Activated naive CD4-positive, alpha-beta T cell treated with anti-CD3 and anti-CD28 coated beads, Interleukin-2, amount 50 U/mL, for 72 hours (primary cell): ENCODE data around the gene ATG2B. TPM values are rescaled to one million over a fixed set of nuclear protein-coding genes. Genes with fewer than 3 reads are reported as not detected.

Source experiments
- ATAC-seq, 2 donors: fragments of 150-1000 bp; cut with Tn5 transposase; 2 replicates each; pipeline ENCODE4 v1.10.0; 2021; ENCODE audit warnings: mild to moderate bottlenecking in 2 of 2, moderate library complexity in 2 of 2
- DNase-seq, 2 donors: peaks; one replicate each; pipeline ENCODE4 v3.0.0; 2021 to 2022; ENCODE audit warnings: low spot score in 2 of 2
- H3K27ac Mint-ChIP-seq, 2 donors: one replicate each; pipeline ENCODE4 v1.8.0; 2022; ENCODE audit warnings: mild to moderate bottlenecking in 2 of 2, mixed read lengths in 2 of 2
- H3K36me3 Mint-ChIP-seq, 2 donors: one replicate each; pipeline ENCODE4 v1.8.0; 2022; ENCODE audit warnings: mixed read lengths in 2 of 2
- H3K9me3 Mint-ChIP-seq, 2 donors: one replicate each; pipeline ENCODE4 v1.8.0; 2022; ENCODE audit warnings: mixed read lengths in 2 of 2
- total RNA-seq, 2 donors: library from RNA; stranded (reverse); gene quantifications; one replicate each; pipeline ENCODE4 v1.2.3, GENCODE V29; 2022

ATG2B gene, protein sequence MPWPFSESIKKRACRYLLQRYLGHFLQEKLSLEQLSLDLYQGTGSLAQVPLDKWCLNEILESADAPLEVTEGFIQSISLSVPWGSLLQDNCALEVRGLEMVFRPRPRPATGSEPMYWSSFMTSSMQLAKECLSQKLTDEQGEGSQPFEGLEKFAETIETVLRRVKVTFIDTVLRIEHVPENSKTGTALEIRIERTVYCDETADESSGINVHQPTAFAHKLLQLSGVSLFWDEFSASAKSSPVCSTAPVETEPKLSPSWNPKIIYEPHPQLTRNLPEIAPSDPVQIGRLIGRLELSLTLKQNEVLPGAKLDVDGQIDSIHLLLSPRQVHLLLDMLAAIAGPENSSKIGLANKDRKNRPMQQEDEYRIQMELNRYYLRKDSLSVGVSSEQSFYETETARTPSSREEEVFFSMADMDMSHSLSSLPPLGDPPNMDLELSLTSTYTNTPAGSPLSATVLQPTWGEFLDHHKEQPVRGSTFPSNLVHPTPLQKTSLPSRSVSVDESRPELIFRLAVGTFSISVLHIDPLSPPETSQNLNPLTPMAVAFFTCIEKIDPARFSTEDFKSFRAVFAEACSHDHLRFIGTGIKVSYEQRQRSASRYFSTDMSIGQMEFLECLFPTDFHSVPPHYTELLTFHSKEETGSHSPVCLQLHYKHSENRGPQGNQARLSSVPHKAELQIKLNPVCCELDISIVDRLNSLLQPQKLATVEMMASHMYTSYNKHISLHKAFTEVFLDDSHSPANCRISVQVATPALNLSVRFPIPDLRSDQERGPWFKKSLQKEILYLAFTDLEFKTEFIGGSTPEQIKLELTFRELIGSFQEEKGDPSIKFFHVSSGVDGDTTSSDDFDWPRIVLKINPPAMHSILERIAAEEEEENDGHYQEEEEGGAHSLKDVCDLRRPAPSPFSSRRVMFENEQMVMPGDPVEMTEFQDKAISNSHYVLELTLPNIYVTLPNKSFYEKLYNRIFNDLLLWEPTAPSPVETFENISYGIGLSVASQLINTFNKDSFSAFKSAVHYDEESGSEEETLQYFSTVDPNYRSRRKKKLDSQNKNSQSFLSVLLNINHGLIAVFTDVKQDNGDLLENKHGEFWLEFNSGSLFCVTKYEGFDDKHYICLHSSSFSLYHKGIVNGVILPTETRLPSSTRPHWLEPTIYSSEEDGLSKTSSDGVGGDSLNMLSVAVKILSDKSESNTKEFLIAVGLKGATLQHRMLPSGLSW (N-terminal part only)
- total RNA-seq: 10 to 100 TPM; 21.2 to 23.3 TPM

DNA sequence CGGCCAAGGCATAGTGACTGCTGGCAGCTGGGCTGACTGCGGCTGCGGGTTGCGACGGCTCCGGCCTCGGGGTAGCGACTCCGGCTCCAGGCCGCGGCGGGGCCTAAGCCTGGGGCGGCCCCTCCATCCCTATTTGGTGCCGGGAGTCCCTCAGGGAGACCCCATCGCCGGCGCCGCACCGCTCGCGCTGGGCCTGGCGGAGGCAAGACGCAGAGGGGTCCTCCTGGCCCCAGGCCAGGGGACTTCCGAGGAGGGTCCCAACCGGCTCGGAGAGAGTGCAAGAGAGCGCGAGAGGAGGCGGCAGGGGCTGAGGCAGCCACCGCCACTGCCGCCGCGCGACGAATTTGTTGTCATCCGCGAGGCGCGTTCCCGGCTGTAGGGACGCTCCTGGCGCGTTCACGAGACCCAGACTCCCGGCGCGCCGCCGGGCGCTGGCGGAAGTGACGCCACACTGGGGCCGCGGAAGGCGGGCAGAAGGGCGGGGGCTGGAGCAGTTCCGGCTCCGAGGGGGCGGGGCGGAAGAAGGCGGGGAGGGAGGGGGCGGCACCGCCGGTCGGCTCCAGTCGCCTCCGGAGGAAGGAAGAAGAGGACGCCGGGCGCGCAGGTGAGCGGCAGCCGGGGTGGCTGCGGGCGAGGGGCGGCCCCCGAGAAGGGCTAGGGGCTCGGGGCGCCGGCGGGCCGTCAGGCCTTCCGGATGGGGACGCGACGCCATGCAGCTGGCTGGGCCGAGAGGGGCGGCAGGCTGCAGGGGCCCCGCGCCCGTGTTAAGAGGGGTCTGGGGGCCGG, at the start of gene ATG2B, which contains the start of gene GSKIP:
TSS of gene ATG2B (minus strand) at position 377 of the 786 bp plus-strand sequence. CDS start at position 12, 365 bp downstream.
TSS of gene GSKIP (plus strand) at position 562 of the 786 bp plus-strand sequence. CDS start 18,722 bp downstream, outside the sequence.
- H3K27ac Mint-ChIP-seq: peak within 1 kb of the TSS; percentile 93 to 96
- H3K9me3 Mint-ChIP-seq: no peaks in the 10 kb centered on the region
- peaks cover 9 to 23% of the 10 kb centered on the region in 2 donors for H3K36me3 Mint-ChIP-seq
- ATAC-seq (peak; percentile 85), DNase-seq (peak; percentile 97)

DNA sequence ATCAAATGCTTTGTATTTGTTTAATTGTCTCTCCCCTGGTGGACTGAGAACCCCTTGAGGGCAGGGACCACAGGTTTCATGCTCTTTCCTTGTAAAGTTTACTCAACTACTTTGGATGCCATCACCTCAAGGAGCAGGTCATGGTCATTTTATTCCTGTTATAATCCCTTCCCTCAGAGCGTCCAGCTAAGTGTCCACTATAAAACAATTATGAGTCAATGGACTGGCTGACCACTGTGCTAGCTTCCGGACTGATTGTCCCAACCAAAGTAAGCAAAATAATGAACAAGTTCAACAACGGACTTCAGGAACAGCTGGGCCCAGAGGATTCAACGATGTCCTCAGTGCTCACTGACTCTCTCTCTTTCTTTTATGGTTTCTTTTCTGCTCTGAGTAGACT, 47.0 kb upstream of the ATG2B start:
- ATAC-seq (no peak), DNase-seq (no peak)
- Mint-ChIP-seq H3K9me3 (no peaks in the 10 kb centered on the region), H3K36me3 (no peaks in the 10 kb centered on the region), H3K27ac (no peak overlapping the region)

GRCh38 chr14:96409701-96410100, 46.6 kb upstream of the ATG2B start:
- DNase-seq (no peak), ATAC-seq (no peak)
- no peaks in the 10 kb centered on the region for H3K36me3 Mint-ChIP-seq
- no peaks in the 10 kb centered on the region for H3K9me3 Mint-ChIP-seq
- no peak overlapping the region for H3K27ac Mint-ChIP-seq

GRCh38 chr14:96408608-96409007, 45.5 kb upstream of the ATG2B start:
- DNase-seq (no peak), ATAC-seq (no peak)
- Mint-ChIP-seq H3K36me3 (no peaks in the 10 kb centered on the region), H3K9me3 (no peaks in the 10 kb centered on the region), H3K27ac (peak overlapping the region in 1 of 2 donors; percentile 56)

GRCh38 chr14:96407935-96408570, 44.9 kb upstream of the ATG2B start:
- DNase-seq (no peak), ATAC-seq (no peak)
- Mint-ChIP-seq H3K9me3 (no peaks in the 10 kb centered on the region), H3K36me3 (no peaks in the 10 kb centered on the region), H3K27ac (peak overlapping the region in 1 of 2 donors; percentile 56)

DNA sequence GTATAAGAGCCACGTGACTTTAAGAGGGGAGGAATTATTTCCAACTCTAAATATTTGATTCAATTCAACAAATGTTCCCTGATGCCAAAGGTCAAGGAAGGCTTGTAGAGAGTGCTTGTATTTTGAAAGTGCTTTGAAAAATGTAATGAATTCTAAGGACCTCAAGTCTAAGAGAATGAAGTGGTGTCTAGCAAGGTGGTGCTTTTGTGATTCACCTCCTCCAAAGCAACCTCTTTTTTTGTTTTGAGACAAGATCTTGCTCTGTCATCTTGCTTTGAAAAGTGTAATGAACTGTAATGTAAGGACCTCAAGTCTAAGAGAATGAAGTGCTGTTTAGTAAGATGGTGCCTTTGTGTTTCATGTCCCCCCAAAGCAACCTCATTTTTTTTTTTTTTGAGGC, 42.5 kb upstream of the ATG2B start:
- Mint-ChIP-seq H3K9me3 (no peaks in the 10 kb centered on the region), H3K27ac (no peak overlapping the region), H3K36me3 (no peaks in the 10 kb centered on the region)
- no peak for ATAC-seq
- no peak for DNase-seq

GRCh38 chr14:96403409-96403808, 40.3 kb upstream of the ATG2B start:
- DNase-seq (no peak), ATAC-seq (no peak)
- Mint-ChIP-seq H3K36me3 (no peaks in the 10 kb centered on the region), H3K9me3 (no peaks in the 10 kb centered on the region), H3K27ac (no peak overlapping the region)

GRCh38 chr14:96400495-96400894, 37.4 kb upstream of the ATG2B start:
- ATAC-seq (no peak), DNase-seq (no peak)
- no peaks in the 10 kb centered on the region for H3K36me3 Mint-ChIP-seq

DNA sequence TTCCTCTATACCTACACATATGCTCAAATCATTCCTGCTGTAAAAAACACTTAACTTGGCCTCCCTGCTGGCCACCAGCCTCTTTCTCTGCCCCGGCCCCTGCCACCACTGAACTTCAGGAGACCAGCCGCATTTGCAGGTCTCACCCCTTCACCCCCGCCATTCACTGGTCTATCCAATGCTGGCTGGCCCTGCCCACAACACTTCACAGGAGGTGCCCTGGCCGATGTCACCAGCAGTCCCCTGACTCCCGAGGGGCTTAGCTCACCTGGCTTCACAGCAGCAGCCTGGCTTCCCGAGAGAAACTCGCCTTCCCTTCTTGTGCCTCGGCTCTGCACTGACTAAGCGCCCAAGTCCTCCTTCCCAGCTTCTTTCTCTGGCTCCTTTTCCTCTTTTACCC, 36.3 kb upstream of the ATG2B start:
- no peaks in the 10 kb centered on the region for H3K9me3 Mint-ChIP-seq
- DNase-seq (no peak), ATAC-seq (no peak)
- H3K36me3 Mint-ChIP-seq: no peaks in the 10 kb centered on the region
- no peak overlapping the region for H3K27ac Mint-ChIP-seq

More at GRCh38 chr14:96400495-96400894, 37.4 kb upstream of the ATG2B start:
- Mint-ChIP-seq H3K9me3 (no peaks in the 10 kb centered on the region), H3K27ac (no peak overlapping the region)

DNA sequence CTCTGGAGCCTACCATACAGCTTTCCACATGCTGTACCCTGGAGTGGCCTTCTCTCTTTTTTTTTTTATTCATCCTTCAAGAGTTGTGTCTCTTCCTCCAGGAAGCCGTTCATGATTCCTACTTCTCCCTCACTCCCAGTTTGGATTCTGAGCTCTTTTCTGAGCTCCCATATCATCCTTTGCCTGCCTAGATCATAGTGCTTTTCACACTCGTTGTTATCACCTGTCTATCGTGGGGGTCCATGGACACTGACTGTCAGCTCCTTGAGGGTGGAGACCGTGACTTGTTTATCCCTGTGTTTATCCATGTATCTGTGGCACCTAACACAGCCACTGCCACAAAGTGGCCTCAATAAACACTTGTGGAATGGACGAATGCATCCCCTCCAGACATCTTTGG, 35.8 kb upstream of the ATG2B start:
- no peaks in the 10 kb centered on the region for H3K36me3 Mint-ChIP-seq
- H3K27ac Mint-ChIP-seq: no peak overlapping the region
- DNase-seq: no peak
- no peaks in the 10 kb centered on the region for H3K9me3 Mint-ChIP-seq
- ATAC-seq: no peak

DNA sequence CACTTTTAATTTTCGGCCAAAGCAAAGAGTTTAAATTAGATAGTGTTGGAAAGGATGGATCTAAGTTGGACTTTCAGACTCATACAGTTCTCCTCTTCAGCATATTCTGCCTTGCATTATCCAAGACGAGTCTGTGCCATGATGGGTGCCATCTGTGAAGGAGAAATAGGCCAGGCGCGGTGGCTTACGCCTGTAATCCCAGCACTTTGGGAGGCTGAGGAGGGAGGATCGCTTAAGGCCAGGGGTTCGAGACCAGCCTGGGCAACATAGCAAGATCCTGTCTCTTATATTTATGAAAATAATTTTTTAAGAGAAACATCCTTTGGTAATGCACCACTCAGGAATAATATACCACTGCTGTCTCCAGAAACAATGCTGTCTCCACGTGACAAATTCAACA, 35.3 kb upstream of the ATG2B start:
- Mint-ChIP-seq H3K27ac (no peak overlapping the region), H3K36me3 (no peaks in the 10 kb centered on the region), H3K9me3 (no peaks in the 10 kb centered on the region)
- no peak for DNase-seq
- no peak for ATAC-seq

DNA sequence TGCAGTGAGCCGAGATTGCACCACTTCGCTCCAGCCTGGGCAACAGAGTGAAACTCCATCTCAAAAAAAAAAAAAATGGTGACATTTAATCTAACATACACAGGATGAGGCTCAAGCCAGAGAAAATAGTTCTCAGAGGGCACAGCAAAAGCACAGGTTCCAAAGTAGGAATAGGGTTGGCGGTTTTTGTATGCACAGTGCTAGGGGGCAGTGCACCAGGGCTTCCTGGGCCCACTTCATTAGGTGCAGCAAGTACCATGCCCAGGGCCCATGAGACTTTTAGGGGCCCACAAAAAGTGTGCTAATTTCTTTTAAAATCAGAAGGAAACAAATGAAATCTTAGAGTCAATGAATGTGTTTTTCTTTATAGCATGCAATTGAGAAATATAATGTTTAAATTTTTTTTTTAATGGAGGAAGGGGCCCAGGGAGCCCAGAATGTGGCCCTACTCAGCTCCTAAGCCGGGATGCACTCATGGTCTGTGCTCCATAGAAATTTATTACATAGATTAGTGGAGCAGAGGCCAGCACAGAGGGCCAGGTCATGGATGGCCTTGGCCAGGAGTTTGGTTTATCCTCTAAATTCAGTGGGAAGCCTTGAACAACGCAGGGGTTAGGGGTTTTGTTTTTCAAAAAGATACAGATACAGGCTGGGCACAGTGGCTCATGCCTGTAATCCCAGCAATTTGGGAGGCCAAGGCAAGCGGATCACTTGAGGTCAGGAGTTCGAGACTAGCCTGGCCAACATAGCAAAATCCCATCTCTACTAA, 31.1 kb upstream of the ATG2B start:
- no peak overlapping the region for H3K27ac Mint-ChIP-seq
- peaks cover 0 to 5% of the 10 kb centered on the region in 2 donors for H3K36me3 Mint-ChIP-seq
- ATAC-seq: no peak
- H3K9me3 Mint-ChIP-seq: no peaks in the 10 kb centered on the region
- DNase-seq: no peak

- ATAC-seq (no peak), DNase-seq (no peak)
- H3K27ac Mint-ChIP-seq: no peak overlapping the region
- H3K9me3 Mint-ChIP-seq: no peaks in the 10 kb centered on the region
- H3K36me3 Mint-ChIP-seq: peaks cover 0 to 5% of the 10 kb centered on the region in 2 donors
Measured at GRCh38 chr14:96393071-96393691, 30.0 kb upstream of the ATG2B start.

- Mint-ChIP-seq H3K27ac (peak overlapping the region; percentile 77 to 84), H3K9me3 (no peaks in the 10 kb centered on the region), H3K36me3 (peaks cover 0 to 5% of the 10 kb centered on the region in 2 donors)
- ATAC-seq (peak; percentile 94 to 97), DNase-seq (peak; percentile 99 to 100)
Measured at GRCh38 chr14:96391293-96392118, 28.4 kb upstream of the ATG2B start.
